DND-41 (cell line): Measurements from ENCODE around the gene UIMC1.

Experiments used
- ATAC-seq: fragments of 200-7000 bp; cut with Tn5 transposase; 3 replicates; pipeline ENCODE4 v1.9.1; 2021; ENCODE audit warnings: low read depth; ENCODE audit not compliant: insufficient read depth
- DNase-seq: peaks from one replicate; pipeline ENCODE4 v3.0.0-alpha.2; 2020
- H2AFZ ChIP-seq: 2 replicates; pipeline ENCODE4 v1.6.0; 2012; ENCODE audit warnings: low read depth, low read length
- H3K27ac ChIP-seq: 2 replicates; pipeline ENCODE4 v1.5.1; 2012; ENCODE audit warnings: low read length, inconsistent platforms
- H3K27me3 ChIP-seq: fragments of 200-600 bp; sonication (generic); 2 replicates; pipeline ENCODE4 v1.6.0; 2012; ENCODE audit warnings: low read length, mild to moderate bottlenecking, inconsistent platforms; ENCODE audit not compliant: insufficient read depth, poor library complexity
- H3K36me3 ChIP-seq: 2 replicates; pipeline ENCODE4 v1.5.1; 2012; ENCODE audit warnings: low read length, inconsistent platforms; ENCODE audit not compliant: insufficient read depth
- H3K4me1 ChIP-seq: 2 replicates; pipeline ENCODE4 v1.5.1; 2012; ENCODE audit warnings: mild to moderate bottlenecking, low read length; ENCODE audit not compliant: insufficient read depth
- H3K4me2 ChIP-seq: 2 replicates; pipeline ENCODE4 v1.6.0; 2012; ENCODE audit warnings: mild to moderate bottlenecking, moderate library complexity, low read length, inconsistent platforms; ENCODE audit not compliant: insufficient read depth
- H3K4me3 ChIP-seq, 2 experiments: fragments of 200-600 bp in 1 of 2; shearing (Covaris generic) in 1 of 2; 2 replicates each; pipeline ENCODE4 v1.5.1; 2012 to 2016; ENCODE audit warnings: inconsistent platforms in 2 of 2, low read length in 2 of 2, mild to moderate bottlenecking in 2 of 2, low read depth in 1 of 2, moderate library complexity in 1 of 2
- H3K79me2 ChIP-seq: 2 replicates; pipeline ENCODE4 v1.6.0; 2012; ENCODE audit warnings: low read length, inconsistent platforms; ENCODE audit not compliant: insufficient read depth
- H3K9ac ChIP-seq: 2 replicates; pipeline ENCODE4 v1.6.0; 2012; ENCODE audit warnings: low read depth, mild to moderate bottlenecking, inconsistent platforms, low read length, moderate library complexity
- H3K9me3 ChIP-seq: 2 replicates; pipeline ENCODE4 v1.5.1; 2012; ENCODE audit warnings: low read length, moderate library complexity, mild to moderate bottlenecking, inconsistent platforms; ENCODE audit not compliant: insufficient read depth, severe bottlenecking
- H4K20me1 ChIP-seq: 2 replicates; pipeline ENCODE4 v1.6.0; 2012; ENCODE audit warnings: low read length; ENCODE audit not compliant: insufficient read depth
- CTCF ChIP-seq: IDR thresholded peaks from 2 replicates; pipeline ENCODE4 v1.5.1; 2012; ENCODE audit warnings: borderline replicate concordance, low read length, moderate library complexity, mild to moderate bottlenecking; ENCODE audit not compliant: poor library complexity, severe bottlenecking; ENCODE audit errors: extremely low read depth
- EZH2 ChIP-seq: IDR thresholded peaks from 3 replicates; pipeline ENCODE4 v1.6.1; 2012; ENCODE audit warnings: borderline replicate concordance, low read depth, mild to moderate bottlenecking, moderate library complexity, low read length, inconsistent platforms; ENCODE audit not compliant: severe bottlenecking

UIMC1 gene

GRCh38 chr5:177041936-177042335 is 35.4 kb upstream of the UIMC1 start:
- no peak overlapping the region for H2AFZ ChIP-seq
- H3K4me3 ChIP-seq = no peak overlapping the region
- H3K9ac ChIP-seq = no peak overlapping the region
- peaks cover 39% of the 10 kb centered on the region for H4K20me1 ChIP-seq
- H3K4me1 ChIP-seq = no peaks in the 10 kb centered on the region
- peaks cover 38% of the 10 kb centered on the region for H3K79me2 ChIP-seq
- DNase-seq = no peak
- no peaks in the 10 kb centered on the region for H3K9me3 ChIP-seq
- no peaks in the 10 kb centered on the region for H3K27me3 ChIP-seq
- H3K27ac ChIP-seq = no peak overlapping the region
- no peak overlapping the region for H3K4me2 ChIP-seq
- no peak for ATAC-seq
- H3K36me3 ChIP-seq = peaks cover 79% of the 10 kb centered on the region
- TF ChIP-seq EZH2 = no peak
- TF ChIP-seq CTCF = no peak

GRCh38 chr5:177040814-177041420 is 34.3 kb upstream of the UIMC1 start:
- TF ChIP-seq CTCF (no peak), EZH2 (no peak)

GRCh38 chr5:177036921-177037320 is 30.3 kb upstream of the UIMC1 start:
- TF ChIP-seq CTCF = no peak
- TF ChIP-seq EZH2 = no peak
- peaks cover 67% of the 10 kb centered on the region for H3K36me3 ChIP-seq
- H4K20me1 ChIP-seq = peaks cover 55% of the 10 kb centered on the region
- H3K4me2 ChIP-seq = no peak overlapping the region
- no peaks in the 10 kb centered on the region for H3K9me3 ChIP-seq
- no peaks in the 10 kb centered on the region for H3K27me3 ChIP-seq
- H3K27ac ChIP-seq = no peak overlapping the region
- 0 out of 2 replicates have a peak, but pooled peaks cover 4% of the 10 kb centered on the region for H3K4me1 ChIP-seq
- no peak overlapping the region for H2AFZ ChIP-seq
- DNase-seq (no peak), ATAC-seq (no peak)
- H3K9ac ChIP-seq = no peak overlapping the region
- H3K79me2 ChIP-seq = peaks cover 85% of the 10 kb centered on the region
- no peak overlapping the region for H3K4me3 ChIP-seq

More at GRCh38 chr5:177040814-177041420, 34.3 kb upstream of the UIMC1 start:
- H3K4me3 ChIP-seq = no peak overlapping the region
- H3K79me2 ChIP-seq = peaks cover 48% of the 10 kb centered on the region
- peaks cover 49% of the 10 kb centered on the region for H4K20me1 ChIP-seq
- H3K27ac ChIP-seq = no peak overlapping the region
- no peak overlapping the region for H3K9ac ChIP-seq
- DNase-seq (no peak), ATAC-seq (no peak)
- no peak overlapping the region for H3K4me2 ChIP-seq
- H2AFZ ChIP-seq = no peak overlapping the region
- H3K36me3 ChIP-seq = peaks cover 85% of the 10 kb centered on the region
- 0 out of 2 replicates have a peak, but pooled peaks cover 2% of the 10 kb centered on the region for H3K4me1 ChIP-seq
- no peaks in the 10 kb centered on the region for H3K27me3 ChIP-seq
- no peaks in the 10 kb centered on the region for H3K9me3 ChIP-seq
